ENCODE results near the gene TMEM14A.
"Not testable (repeated sequence)": the region's sequence is repeated elsewhere in the genome, so short reads cannot be mapped to it uniquely, and the experiment has no call there.

The TMEM14A gene, protein sequence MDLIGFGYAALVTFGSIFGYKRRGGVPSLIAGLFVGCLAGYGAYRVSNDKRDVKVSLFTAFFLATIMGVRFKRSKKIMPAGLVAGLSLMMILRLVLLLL

DNA sequence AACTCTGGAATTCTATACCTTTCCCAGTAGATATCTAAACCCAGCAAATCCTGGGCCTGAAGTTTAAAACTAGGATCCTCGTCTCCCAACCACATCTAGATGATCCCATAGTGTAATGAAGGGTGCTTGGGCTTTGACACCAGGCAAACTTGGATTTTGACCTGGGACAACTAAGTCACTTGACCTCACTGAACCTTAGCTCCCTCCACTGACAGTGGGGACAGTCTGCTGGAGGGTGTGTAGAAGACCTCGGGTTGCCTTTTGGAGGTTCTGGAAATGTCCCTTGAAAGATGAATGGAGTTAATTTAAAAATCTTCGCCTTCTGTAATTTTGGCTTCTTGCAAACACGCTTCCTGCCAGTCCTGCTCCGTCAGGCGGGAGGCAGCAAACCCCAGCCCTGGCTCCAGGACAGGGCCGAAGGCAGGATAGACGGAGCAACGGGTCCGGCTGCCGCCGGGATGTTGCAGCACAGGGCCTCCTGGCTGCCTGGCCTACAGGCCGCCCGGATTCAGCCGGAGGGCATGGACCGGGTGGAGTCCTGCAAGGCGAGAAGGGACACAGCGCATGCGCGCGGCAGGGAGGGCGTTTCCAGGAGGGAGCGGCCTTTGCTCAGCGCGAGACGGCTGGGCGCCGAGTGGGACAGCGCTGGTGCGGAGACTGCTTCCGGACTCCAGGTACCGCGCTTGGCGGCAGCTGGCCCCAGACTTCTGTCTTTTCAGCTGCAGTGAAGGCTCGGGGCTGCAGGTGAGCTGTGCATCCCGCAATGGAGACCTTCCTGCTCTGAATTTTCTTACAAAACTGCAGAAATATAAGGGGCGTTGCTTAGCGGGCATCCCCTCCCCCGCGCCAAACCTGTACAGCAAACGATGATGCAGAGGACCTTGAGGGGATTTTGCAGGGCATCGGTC lies at the start of gene TMEM14A:
TMEM14A (plus strand) TSS at position 612 of the 908 bp plus-strand sequence. CDS start 5,990 bp downstream, outside the sequence.
- peak; percentile 67 for DNase-seq (ENCODE audit: low read depth)

DNA sequence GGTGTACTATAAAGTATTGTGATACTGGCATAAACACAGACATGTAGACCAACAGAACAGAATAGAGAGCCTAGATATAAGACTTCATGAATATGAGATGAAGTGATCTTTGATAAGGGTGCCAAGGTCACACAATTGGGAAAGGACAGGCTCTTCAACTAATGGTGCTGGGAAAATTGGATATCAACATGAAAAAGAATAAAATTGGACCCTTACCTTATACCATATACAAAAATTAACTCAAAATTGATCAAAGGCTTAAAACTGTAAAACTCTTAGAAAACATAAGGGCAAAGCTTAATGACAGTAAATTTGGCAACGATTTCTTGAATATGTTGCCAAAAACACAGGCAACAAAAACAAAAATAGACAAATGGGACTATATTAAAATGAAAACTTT lies 49.3 kb upstream of the TMEM14A start:
- DNase-seq (ENCODE audit: low read depth): no peak

DNA sequence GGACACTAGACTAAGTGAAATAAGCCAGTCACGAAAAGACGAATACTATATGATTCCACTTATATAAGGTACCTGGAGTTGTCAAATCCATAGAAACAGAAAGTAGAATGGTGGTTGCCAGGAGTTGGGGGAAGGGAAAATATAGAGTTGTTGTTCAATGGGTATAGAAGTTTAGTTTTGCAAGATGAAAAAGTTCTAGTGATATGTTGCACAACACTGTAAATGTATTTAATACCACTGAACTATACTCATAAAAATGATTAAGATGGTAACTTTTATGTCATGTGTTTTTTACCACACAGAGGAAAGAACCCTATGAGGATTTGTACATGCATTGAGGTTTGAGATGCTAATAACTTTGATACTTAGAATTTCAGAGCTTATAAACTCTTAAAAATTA lies 48.1 kb upstream of the TMEM14A start:
- DNase-seq (ENCODE audit: low read depth): no peak

DNA sequence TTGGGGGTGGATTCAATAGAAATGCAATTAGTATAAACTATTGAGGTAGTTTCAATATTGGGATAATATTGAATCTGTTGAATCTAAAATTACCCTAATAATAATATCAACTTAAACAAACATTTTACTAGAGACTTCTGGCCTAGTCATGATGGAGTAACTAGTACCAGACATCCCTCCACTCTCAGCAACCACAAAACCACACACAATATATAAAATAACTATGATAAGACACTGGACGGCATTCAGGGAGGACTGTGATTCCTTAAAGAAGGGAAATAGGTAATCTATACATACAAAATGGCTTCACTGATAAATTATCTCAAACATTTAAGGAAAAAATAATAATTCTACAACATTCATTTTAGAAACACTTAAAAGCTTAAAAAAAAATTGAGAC lies 38.9 kb upstream of the TMEM14A start:
- no peak for DNase-seq (ENCODE audit: low read depth)

DNA sequence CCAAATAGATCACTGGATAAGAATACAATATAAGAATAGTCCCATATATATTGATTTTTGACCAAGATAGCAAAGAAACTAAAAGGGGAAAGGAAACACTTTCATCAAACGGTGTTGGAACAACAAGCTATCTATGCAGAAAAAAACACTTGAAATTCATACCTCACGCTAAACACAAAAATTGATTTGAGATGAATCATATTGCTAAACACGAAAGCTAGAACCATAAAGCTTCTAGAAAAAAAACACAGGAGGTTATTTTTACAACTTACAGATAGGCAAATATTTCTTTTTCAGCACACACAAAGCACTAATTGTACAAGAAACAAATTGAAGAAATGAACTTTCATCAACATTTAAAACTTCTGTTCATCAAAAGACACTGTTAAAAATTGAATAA lies 36.7 kb upstream of the TMEM14A start:
- DNase-seq (ENCODE audit: low read depth): no peak

DNA sequence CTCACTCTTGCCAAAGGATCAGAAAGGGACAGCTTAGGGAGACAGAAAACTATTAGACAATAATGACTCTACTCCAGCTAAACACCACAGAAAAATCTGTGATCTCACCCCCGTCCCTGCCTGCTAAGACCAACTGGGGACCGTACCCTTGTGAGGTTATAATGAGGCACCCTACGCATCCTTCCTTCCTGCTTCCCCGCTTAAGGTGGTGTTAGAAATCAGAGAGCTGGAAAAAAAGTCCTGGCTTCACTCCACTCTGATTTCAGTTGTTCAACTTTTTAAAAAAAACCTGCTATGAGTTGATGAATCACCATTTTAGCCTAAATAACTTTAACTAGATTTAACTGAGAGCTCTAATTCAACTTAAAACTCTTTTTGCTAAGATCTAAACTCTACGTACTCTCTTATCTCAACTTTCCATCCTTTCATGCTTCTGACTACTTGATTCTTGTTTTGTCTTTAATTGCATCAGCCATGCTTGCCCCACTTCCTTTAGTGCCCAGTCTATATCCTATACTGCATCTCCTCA lies 35.8 kb upstream of the TMEM14A start:
- no peak for DNase-seq (ENCODE audit: low read depth)

DNA sequence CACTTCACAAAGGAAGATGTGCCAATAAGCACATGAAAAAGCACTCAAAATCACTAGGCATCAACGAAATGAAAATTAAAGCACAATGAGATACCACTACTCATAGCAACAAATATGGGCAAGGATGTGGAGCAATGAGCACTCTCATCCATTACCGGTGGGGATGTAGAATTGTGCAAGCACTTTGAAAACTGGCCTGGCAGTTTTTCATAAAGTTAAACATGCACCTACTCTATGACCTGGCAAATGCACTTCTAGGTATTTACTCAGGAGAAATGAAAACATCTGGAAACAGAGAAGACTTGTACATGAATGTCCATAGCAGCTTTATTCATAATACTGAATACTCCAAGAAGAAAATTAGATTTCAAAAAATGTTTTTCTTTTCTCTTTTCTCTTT lies 34.1 kb upstream of the TMEM14A start:
- DNase-seq (ENCODE audit: low read depth): no peak

DNA sequence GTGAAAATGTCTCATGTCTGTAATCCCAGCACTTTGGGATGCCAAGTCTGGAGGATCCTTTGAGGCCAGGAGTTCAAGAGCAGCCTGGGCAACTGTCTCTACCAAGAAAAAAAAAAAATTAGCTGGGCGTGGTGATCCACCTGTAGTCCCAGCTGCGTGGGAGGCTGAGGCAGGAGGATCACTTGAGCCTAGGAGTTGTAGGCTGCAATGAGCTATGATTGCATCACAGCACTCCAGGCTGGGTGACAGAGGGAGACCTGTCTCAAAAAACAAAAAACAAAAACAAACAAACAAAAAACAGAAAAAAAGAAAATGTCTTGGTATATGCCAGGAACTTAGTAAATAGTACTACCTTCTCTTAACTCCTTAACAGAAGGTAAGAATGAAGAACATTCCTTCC lies 31.4 kb upstream of the TMEM14A start:
- no peak for DNase-seq (ENCODE audit: low read depth)

DNA sequence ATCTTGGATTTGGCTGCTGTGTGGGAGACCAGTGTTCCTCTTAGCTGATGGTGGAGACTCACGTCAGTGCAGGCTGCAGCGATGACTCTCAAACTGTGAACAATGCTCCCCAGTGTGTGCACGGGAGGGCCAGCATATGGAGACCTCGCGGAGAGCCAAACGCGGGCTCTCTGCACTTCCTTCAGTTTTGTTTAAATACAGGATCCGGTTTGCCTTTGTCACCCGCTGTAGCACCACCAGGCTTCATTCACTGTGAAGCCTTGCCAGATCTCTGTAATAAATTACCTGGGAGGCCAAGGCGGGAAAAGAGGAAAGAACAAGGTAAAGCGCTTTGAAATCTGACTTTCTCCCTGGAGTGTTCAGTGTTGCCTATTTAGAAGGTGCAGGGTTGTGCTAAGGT lies 30.7 kb upstream of the TMEM14A start:
- DNase-seq (ENCODE audit: low read depth): no peak

DNA sequence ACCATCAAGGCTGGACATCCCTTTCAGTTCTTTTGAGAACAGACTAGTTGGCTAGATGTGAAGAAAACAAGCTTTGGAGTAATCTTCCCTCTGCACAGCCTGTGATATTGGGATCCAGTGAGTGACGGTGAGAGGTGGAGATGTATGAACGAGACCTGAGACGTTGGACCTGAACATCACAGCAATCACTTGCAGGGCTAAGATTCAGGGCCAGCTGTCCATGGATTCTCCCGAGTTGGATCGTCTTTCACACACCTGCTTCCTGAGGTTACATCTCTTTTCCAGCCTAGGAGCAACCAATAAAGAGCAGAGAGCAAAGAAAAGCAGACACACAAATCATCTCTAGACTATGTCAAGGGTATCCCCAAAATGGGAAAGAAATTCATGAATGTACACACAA lies 30.0 kb upstream of the TMEM14A start:
- no peak for DNase-seq (ENCODE audit: low read depth)

DNA sequence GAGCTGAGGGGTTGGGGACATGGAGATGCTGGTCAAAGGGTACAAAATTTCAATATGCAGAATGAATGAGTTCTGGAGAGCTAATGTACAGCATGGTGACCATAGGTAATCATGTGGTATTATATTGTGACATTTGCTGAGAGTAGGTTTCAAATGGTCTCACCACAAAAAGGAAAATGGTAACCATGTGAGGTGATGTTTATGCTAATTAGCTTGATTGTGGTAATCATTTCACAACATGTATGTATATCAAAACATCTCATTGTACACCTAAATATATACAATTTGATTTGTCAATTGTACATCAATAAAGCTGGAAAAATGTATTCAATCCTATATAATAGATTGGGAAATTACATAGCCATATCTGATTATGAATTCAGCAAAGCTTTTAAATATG lies 29.5 kb upstream of the TMEM14A start:
- no peak for DNase-seq (ENCODE audit: low read depth)

DNA sequence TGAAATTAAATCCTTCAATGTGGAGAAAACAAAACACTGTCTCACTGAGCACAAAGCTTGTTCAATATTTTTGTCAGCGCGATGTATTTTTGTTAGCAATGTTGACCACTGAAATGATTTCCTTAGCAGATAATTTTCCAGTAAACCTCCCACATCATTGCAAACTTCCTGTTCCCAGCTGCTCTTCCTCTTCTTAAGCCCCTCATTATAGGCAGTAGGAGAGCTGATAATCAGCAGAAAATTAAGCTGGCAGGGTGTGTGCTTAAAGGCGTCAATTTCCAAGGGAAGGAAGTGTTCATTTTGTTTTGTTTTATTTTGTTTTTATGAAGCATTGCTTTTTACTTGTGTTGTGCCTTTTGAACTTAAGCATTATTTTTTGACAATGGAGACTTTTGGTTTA lies 29.1 kb upstream of the TMEM14A start:
- DNase-seq (ENCODE audit: low read depth): no peak

DNA sequence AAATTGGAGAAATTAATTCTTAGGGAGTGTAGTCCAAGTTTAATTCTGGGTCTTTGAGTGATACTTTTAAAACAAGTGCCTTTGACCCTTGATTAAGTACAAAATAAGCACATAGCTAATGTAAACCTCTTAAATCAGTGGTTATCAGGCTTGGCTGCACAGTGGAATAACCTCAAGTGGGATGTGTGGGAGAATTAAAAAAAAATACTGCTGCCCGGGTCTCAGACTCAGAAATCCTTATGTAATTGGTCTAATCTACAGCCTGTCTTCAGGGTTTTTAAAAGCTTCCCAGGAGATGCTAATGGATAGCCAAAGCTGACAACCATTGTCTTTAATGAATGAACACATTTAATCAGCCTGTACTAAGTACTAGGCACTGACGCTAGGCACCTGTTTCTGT lies 28.5 kb upstream of the TMEM14A start:
- no peak for DNase-seq (ENCODE audit: low read depth)

DNA sequence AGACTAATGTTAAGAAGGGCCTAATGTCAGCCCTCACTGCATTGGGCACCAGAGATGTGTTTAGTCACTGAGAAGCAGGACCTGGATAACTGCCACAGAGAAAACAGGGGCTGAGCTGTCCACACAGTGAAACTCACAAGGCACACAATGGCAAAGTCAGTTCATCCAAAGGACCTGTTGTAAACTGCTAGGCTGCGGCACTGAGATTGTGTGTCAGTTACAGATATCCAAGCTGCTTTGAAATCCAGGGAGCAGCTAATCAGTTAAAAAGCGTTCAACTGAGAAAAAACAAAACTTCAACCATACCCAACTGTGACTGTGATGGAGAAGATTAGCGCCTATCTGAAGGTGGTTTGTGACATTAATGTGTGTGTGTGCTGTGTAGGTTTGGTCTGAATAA lies 27.8 kb upstream of the TMEM14A start:
- no peak for DNase-seq (ENCODE audit: low read depth)

DNA sequence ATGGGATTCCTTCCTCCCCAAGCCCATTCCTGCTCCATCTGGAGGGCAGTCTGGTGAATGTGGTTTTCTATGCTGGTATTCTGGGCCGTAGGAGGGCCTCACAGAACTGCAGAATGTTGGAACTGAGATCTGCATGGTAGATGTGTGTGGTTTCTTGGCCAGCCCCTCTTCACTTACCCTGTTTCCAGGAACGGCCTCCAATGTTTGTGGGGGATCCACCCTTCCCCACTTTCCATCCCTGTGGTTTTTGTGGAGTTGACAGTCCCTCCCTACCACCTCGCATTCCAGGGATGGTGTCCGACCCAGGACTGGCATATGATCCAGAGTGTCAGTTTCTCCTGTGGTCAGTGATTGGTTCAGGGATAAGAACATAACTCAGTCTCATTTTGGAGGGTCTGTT lies 26.7 kb upstream of the TMEM14A start:
- no peak for DNase-seq (ENCODE audit: low read depth)

DNA sequence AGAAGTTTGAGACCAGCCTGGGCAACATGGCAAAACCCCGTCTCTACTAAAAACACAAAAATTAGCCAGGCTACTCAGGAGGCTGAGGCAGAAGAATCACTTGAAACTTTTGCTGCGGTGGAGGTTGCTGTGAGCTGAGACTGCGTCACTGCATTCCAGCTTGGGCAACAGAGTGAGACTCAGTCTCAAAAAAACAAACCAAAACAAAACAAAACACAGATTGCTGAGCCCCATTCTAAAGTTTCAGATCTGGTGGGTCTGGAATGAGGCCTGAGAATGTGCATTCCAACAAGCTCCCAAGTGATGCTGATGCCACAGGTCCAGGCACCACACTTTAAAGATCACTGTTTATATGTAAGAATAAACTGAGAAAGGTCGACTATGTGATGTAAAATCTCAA lies 24.9 kb upstream of the TMEM14A start:
- DNase-seq (ENCODE audit: low read depth): no peak

DNA sequence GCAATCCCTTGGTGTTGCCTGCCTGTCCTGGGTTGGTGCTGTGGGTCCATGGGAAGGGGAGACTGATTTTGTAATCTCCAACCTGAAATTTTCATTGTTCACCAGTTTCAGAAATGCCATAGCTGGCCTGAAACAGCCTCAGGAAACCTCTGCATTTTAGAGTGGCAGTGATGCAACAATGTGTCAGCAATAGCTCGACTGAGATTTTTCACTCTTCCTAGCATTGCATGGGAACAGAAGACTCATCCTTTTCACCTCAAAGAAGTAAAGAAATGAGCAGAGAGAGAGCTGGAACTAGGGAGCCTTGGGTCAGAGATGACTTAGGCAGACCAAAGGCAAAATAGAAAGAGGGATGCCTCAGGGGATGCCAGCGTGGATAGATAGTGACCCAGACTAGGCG lies 23.7 kb upstream of the TMEM14A start:
- DNase-seq (ENCODE audit: low read depth): peak; percentile 45

DNA sequence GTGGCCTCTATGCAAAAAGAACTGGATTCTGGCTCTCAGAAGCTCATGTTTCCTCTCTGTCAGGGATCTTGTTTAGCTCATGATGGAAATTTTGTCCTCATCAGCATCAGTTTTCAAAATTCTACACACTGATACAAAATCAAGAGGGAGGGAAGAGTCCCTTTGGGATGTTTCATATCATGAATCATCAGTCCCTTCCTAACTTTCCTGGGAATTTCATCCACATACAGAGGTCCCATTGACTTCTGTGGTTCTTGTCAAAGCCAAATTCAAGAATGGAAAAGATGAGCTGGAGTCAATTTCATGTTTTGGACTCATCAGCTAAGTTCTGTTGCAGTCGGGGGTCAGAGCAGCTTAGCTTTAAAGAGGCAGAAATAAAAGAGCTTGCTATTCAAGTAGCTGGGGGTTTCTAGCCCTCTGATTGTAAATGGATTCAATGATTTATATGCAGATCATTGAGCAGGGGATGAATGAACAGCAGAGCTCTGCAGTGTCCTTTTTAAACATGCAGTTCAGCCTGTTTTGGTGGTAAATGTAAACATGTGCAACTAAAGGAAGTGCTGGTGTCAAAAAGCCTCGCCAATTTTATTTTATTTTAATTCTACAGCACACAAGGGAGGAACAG lies 21.3 kb upstream of the TMEM14A start:
- DNase-seq (ENCODE audit: low read depth): no peak

DNA sequence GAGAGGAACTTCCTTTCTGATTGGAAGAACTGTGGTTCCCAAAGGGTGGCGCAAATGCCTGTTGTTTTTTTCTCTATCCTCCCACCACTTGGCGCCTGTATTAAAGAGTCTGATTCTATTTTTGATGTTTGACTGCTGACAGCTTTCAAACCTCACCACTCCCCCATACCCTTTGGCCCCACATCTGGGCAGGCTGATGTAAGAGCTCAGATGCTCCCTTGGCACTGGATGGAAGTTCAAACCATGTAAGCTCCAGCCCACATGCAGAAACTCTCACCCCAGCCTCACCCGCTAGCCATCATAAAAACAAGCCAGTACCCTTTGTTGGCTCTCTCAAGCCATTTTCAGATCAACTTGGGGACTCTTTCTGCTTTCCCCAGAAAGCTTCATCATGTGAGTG lies 20.0 kb upstream of the TMEM14A start:
- DNase-seq (ENCODE audit: low read depth): no peak

DNA sequence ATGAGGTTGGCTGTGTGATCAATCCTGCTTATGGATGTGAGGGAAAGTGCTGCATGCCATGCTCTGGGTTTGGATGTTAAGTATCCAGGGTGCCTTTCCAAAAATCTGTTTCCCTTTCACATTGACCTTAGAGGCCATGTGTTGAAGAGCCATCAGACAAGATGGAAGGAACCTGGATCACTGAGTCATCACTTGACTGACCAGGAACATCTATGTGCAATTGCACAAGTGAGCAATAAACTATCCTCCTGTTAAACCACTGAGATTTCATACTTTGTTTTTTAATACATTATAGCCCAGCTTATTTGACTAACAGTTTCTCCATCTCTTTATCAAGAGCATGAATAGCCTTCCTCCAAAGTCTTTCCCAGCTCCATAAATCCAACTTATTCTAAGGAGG lies 17.8 kb upstream of the TMEM14A start:
- no peak for DNase-seq (ENCODE audit: low read depth)

DNA sequence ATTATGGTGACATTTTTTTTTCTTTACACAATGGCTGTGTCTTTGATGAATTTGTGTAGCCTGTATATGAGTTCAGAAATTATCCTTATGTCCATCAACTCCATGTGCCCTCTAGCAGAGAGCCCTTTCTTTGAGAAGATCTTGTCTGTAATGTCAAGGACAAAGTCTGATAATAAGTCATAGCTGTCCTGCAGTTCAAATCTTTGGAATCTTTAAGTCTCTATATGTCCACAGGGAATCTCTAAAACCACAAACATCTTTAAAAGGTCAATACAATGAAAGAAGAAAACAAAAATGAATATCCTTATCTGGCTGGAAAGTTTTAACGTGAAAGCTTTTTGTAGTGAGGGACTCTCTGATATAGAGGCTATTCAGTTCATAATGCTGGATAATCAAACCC lies 16.9 kb upstream of the TMEM14A start:
- DNase-seq (ENCODE audit: low read depth): no peak

DNA sequence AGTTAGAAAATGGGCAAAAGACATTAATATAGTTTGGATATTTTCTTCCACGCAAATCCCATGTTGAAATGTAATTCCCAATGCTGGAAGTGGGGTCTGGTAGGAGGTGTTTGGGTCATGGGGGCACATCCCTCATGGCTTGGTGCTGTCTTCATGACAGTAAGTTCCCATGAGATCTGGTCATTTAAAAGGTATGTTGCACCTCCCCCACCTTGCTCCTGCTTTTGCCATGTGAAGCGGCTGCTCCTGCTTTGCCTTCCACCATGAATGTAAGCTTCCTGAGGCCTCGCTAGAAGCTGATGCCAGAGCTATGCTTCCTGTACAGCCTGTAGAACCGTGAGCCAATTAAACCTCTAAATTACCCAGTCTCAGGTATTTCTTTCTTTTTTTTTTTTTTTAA lies 16.3 kb upstream of the TMEM14A start:
- no peak for DNase-seq (ENCODE audit: low read depth)

DNA sequence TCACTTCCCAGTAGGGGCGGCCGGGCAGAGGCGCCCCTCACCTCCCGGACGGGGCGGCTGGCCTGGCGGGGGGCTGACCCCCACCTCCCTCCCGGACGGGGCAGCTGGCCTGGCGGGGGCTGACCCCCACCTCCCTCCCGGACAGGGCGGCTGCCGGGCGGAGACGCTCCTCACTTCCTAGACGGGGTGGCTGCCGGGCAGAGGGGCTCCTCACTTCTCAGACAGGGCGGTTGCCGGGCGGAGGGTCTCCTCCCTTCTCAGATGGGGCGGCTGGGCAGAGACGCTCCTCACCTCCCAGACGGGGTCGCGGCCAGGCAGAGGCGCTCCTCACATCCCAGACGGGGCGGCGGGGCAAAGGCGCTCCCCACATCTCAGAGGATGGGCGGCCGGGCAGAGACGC lies 15.0 kb upstream of the TMEM14A start:
- not testable (repeated sequence) for DNase-seq (ENCODE audit: low read depth)
